Kidney (tissue), 14 donors: ENCODE data around the gene TPST2. TPM values are rescaled to one million over a fixed set of nuclear protein-coding genes. Genes with fewer than 3 reads are reported as not detected.

Source experiments
- DNase-seq, 5 donors: peaks; one replicate each; pipeline ENCODE4 v3.0.0-alpha.2; 2013 to 2020
- FAIRE-seq: peaks from 2 replicates; lab custom pipeline; 2012; peaks lifted over from hg19 to GRCh38; lab: Jason Lieb, UNC
- H3K27ac ChIP-seq, 2 donors: one replicate each; pipeline ENCODE4 v1.7.0; 2013; ENCODE audit warnings: low read depth in 2 of 2, low read length in 2 of 2, inconsistent platforms in 1 of 2
- H3K27me3 ChIP-seq: one replicate; pipeline ENCODE4 v1.7.1; 2013; ENCODE audit warnings: low read length, inconsistent platforms; ENCODE audit not compliant: control insufficient read depth, insufficient read depth
- H3K36me3 ChIP-seq, 3 donors: one replicate each; pipeline versions ENCODE4 v1.7.0 to v1.7.1; 2013; ENCODE audit warnings: low read length in 3 of 3, control low read depth in 1 of 3, inconsistent platforms in 1 of 3; ENCODE audit not compliant: insufficient read depth in 3 of 3, control insufficient read depth in 2 of 3
- H3K4me1 ChIP-seq, 3 donors: one replicate each; pipeline versions ENCODE4 v1.7.0 to v1.7.1; 2013; ENCODE audit warnings: low read length in 3 of 3, inconsistent platforms in 1 of 3, low read depth in 1 of 3; ENCODE audit not compliant: control insufficient read depth in 2 of 3, insufficient read depth in 2 of 3
- H3K4me3 ChIP-seq, 3 donors: one replicate each; pipeline versions ENCODE4 v1.7.0 to v1.8.1; 2013; ENCODE audit warnings: low read length in 3 of 3, control low read depth in 1 of 3, inconsistent platforms in 1 of 3
- H3K9ac ChIP-seq, 3 donors: one replicate each; pipeline versions ENCODE4 v1.7.0 to v1.7.1; 2013; ENCODE audit warnings: low read length in 3 of 3, control low read depth in 1 of 3, inconsistent platforms in 1 of 3
- H3K9me3 ChIP-seq, 3 donors: one replicate each; pipeline versions ENCODE4 v1.7.0 to v1.7.1; 2013; ENCODE audit warnings: low read length in 3 of 3, control low read depth in 1 of 3, inconsistent platforms in 1 of 3; ENCODE audit not compliant: control insufficient read depth in 2 of 3, insufficient read depth in 1 of 3
- intact Hi-C: fragments of 100-400 bp; cut with DNase I; formaldehyde crosslinking; loops from one replicate; pipeline ENCODE4 v1.11.1; 2022
- polyA plus RNA-seq: library from polyadenylated mRNA; stranded (reverse); fragments of 350-450 nt; fragmentation: Illumina TruSeq; extraction: RNeasy Lipid Tissue Mini Kit (QIAGEN cat#74804); gene quantifications from one replicate; pipeline ENCODE4 v1.2.3, GENCODE V29; 2014; ENCODE audit warnings: low read depth, low replicate concordance; ENCODE audit not compliant: insufficient read depth
- total RNA-seq: library from RNA; stranded (reverse); fragmentation: NEBNext Ultra II Directional; extraction: Animal tissue kit (Norgen Biotek cat#: 25700); gene quantifications from one replicate; pipeline ENCODE4 v1.2.1, GENCODE V29; 2021
- TF ChIP-seq, protein P1 (sequence below): IDR thresholded peaks from 3 replicates; pipeline ENCODE4 v1.5.1; 2012; ENCODE audit warnings: mild to moderate bottlenecking, moderate library complexity, borderline replicate concordance; ENCODE audit not compliant: insufficient read depth; ENCODE audit errors: extremely low read depth
- donor health status: control.
- donor health status: control.
- donor health status: control.
- donor health status: control.
- donor health status: control.
- donor health status: DM: yes; HTN: yes; CAD: no.
- donor health status: Normal renal cell carcinoma (clear cell type).

The TPST2 gene
- total and polyA plus RNA-seq, 2 donors from 2014 or later, result 40.3 to 48.7 TPM

DNA sequence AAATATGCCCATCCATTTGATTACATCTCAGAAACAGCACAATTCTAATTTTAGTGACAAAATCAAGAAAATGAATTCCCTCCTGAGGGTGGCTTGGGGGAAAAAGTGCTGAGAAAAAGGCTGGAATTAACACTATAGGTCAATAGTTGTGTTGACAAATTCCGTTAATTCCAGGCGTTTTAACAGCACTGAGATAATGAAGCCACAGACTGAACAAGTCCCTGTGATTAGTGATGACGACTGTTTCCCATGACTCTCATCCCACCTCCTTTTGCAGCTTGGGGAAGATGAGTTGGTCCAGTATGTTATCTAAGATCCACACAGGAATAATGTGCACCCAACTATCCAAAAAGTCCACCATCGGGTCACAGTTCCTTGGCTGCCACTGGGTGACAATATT, 93.5 kb downstream of the TPST2 start:
- H3K36me3 ChIP-seq, result peaks cover 13 to 76% (median 49%) of the 10 kb centered on the region in 3 donors
- intact Hi-C loops, result no loop called here

DNA sequence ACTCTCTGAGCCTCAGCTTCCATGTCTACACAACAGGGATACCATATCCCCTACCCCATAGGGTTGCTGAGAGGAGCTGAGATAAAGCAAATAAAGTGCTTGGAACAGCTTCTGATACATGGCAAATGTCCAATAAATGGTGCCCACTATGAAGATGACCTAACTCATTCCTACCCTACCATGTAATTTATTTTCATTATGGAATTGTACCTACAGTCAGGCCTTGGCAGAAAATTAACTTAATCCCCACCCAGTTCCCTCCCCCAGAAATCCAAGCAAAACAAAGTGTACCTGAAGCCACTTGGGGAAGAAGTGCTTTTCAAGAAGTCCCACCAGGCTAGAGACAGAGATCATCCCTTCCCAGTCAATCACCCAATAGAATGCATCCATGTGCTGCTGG, 95.4 kb downstream of the TPST2 start:
- Histone ChIP-seq H3K9ac (no peak overlapping the region), H3K27ac (no peak overlapping the region), H3K9me3 (no peaks in the 10 kb centered on the region), H3K4me1 (no peaks in the 10 kb centered on the region), H3K27me3 (no peaks in the 10 kb centered on the region), H3K4me3 (no peak overlapping the region), H3K36me3 (peaks cover 9 to 76% (median 51%) of the 10 kb centered on the region in 3 donors)
- TF ChIP-seq, protein P1, sequence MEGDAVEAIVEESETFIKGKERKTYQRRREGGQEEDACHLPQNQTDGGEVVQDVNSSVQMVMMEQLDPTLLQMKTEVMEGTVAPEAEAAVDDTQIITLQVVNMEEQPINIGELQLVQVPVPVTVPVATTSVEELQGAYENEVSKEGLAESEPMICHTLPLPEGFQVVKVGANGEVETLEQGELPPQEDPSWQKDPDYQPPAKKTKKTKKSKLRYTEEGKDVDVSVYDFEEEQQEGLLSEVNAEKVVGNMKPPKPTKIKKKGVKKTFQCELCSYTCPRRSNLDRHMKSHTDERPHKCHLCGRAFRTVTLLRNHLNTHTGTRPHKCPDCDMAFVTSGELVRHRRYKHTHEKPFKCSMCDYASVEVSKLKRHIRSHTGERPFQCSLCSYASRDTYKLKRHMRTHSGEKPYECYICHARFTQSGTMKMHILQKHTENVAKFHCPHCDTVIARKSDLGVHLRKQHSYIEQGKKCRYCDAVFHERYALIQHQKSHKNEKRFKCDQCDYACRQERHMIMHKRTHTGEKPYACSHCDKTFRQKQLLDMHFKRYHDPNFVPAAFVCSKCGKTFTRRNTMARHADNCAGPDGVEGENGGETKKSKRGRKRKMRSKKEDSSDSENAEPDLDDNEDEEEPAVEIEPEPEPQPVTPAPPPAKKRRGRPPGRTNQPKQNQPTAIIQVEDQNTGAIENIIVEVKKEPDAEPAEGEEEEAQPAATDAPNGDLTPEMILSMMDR, result no peak
- FAIRE-seq, result no peak
- DNase-seq, result no peak
- intact Hi-C loops, result no loop called here

More for the DNA sequence above, 93.5 kb downstream of the TPST2 start:
- FAIRE-seq (no peak), DNase-seq (no peak)
- H3K27me3 ChIP-seq, result no peaks in the 10 kb centered on the region
- TF ChIP-seq, protein P1, result no peak
- no peak overlapping the region for H3K27ac ChIP-seq
- H3K4me3 ChIP-seq, result no peak overlapping the region
- H3K9me3 ChIP-seq, result no peaks in the 10 kb centered on the region
- H3K9ac ChIP-seq, result no peak overlapping the region
- H3K4me1 ChIP-seq, result no peaks in the 10 kb centered on the region

DNA sequence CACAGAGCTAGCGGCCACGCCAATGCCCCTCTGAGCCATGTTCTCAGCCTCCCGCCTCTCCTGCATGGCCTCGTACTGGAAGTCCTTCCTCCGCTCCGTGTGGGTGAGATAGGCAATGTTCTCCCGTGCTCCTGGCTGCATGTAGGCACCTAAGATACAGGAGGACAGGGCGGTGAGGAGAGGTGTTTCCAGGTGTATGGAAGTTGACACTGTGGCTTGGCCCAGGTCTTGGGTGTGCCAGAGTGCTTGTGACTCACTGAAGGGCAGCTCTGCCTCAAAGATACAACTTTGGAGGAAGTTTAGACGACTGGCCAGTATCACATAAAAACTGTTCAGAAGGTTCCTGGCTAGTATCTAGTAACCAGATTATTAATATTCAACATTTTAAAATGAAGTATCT, 97.7 kb downstream of the TPST2 start:
- intact Hi-C loops, result no loop called here
- Histone ChIP-seq H3K36me3 (peaks cover 6 to 78% (median 51%) of the 10 kb centered on the region in 3 donors), H3K9me3 (no peaks in the 10 kb centered on the region), H3K4me3 (no peak overlapping the region), H3K9ac (no peak overlapping the region), H3K4me1 (no peaks in the 10 kb centered on the region), H3K27me3 (no peaks in the 10 kb centered on the region), H3K27ac (no peak overlapping the region)
- FAIRE-seq (no peak), DNase-seq (no peak)
- TF ChIP-seq, protein P1, result no peak
